H1 (cell line): ENCODE results near the gene THBS4. TPM values are rescaled to one million over a fixed set of nuclear protein-coding genes. Genes with fewer than 3 reads are reported as not detected.

Experiments
- ASH2L ChIP-seq: fragments of 200-600, 300-600 bp; sonication (generic); IDR thresholded peaks from one replicate; pipeline ENCODE4 v1.7.1; 2017; ENCODE audit warnings: low read length
- ATF2 ChIP-seq: IDR thresholded peaks from 2 replicates; pipeline ENCODE4 v1.6.1; 2012; ENCODE audit warnings: low read length, inconsistent platforms
- CEBPB ChIP-seq: IDR thresholded peaks from 2 replicates; pipeline ENCODE4 v1.6.1; 2012; ENCODE audit warnings: low read depth, low read length
- FOSL1 ChIP-seq: IDR thresholded peaks from 2 replicates; pipeline ENCODE4 v1.6.1; 2011; ENCODE audit warnings: mild to moderate bottlenecking, low read depth, low read length, moderate library complexity; ENCODE audit not compliant: insufficient read depth
- RNF2 ChIP-seq: fragments of 200-900, 300-1000 bp; sonication (generic); IDR thresholded peaks from 2 replicates; pipeline ENCODE4 v1.7.1; 2016; ENCODE audit warnings: borderline replicate concordance, low read depth, mild to moderate bottlenecking, antibody characterized with exemption, low read length; ENCODE audit not compliant: poor library complexity, severe bottlenecking; ENCODE audit errors: missing control alignments
- SRF ChIP-seq: IDR thresholded peaks from 2 replicates; pipeline ENCODE4 v1.6.1; 2011; ENCODE audit warnings: mild to moderate bottlenecking, low read depth, low read length, moderate library complexity
- polyA plus RNA-seq, 7 experiments: library from polyadenylated mRNA; depleted of rRNA in 3 of 7; stranded (reverse) in 5 of 7; unstranded in 2 of 7; fragments of >200 nt in 5 of 7; fragments of 200-250 nt in 2 of 7; gene quantifications; 1 replicate in 5 of 7; 2 replicates in 1 of 7; 4 replicates in 1 of 7; pipeline versions ENCODE4 v1.2.1 to v1.2.3, GENCODE V29; 2011 to 2013; ENCODE audit warnings: missing spikeins in 2 of 7, mixed read lengths in 2 of 7
- total RNA-seq: library from RNA; stranded (reverse); fragmentation: NEBNext Ultra II Directional; extraction: Animal tissue kit (Norgen Biotek cat#: 25700); gene quantifications from 2 replicates; pipeline ENCODE4 v1.2.1, GENCODE V29; 2021

Gene THBS4
- total and polyA plus RNA-seq, 2 of the 8 experiments (the other 6 are each of a cell fraction or from before 2014, with no cell fraction given): 12.8 to 25.4 TPM

- TF ChIP-seq RNF2: no peak
- TF ChIP-seq ASH2L: no peak
- no peak for TF ChIP-seq ATF2
- TF ChIP-seq CEBPB: no peak
- TF ChIP-seq SRF: no peak
- TF ChIP-seq FOSL1: no peak
Observed at GRCh38 chr5:80034559-80034958, 589 bp upstream of the THBS4 start (continued).
